Cardiac atrium fibroblast (primary cell): ENCODE results near the gene PCDHB2. TPM values are rescaled to one million over a fixed set of nuclear protein-coding genes. Genes with fewer than 3 reads are reported as not detected.

Source experiments
- total RNA-seq: library from RNA; depleted of rRNA; stranded (reverse); fragments of >200 nt; gene quantifications from 2 replicates; pipeline ENCODE4 v1.2.3, GENCODE V29; 2015

Gene PCDHB2
- total RNA-seq, result 0.90 and 1.3 TPM in 2 replicates

DNA sequence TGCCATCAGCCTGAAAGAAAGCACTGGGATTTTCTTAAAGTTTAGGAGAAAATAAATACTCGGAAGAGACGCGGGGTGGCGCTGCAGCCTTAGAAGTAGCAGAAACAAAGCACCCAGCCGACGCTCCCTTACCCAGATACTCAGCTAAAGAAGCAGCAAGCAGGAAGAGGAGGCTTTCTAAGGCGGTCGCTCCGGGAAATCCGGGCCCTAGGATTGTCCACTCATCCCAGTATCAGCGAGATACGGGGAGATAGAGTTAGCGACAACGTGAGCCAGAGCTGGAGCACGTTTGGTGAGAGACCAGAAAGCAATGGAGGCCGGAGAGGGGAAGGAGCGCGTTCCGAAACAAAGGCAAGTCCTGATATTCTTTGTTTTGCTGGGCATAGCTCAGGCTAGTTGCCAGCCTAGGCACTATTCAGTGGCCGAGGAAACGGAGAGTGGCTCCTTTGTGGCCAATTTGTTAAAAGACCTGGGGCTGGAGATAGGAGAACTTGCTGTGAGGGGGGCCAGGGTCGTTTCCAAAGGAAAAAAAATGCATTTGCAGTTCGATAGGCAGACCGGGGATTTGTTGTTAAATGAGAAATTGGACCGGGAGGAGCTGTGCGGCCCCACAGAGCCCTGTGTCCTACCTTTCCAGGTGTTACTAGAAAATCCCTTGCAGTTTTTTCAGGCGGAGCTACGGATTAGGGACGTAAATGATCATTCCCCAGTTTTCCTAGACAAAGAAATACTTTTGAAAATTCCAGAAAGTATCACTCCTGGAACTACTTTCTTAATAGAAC, at the start of gene PCDHB2:
Gene PCDHB2, plus strand, starts transcription at position 135 of the 782 bp plus-strand sequence. Its CDS starts 176 bp downstream, at position 311.

DNA sequence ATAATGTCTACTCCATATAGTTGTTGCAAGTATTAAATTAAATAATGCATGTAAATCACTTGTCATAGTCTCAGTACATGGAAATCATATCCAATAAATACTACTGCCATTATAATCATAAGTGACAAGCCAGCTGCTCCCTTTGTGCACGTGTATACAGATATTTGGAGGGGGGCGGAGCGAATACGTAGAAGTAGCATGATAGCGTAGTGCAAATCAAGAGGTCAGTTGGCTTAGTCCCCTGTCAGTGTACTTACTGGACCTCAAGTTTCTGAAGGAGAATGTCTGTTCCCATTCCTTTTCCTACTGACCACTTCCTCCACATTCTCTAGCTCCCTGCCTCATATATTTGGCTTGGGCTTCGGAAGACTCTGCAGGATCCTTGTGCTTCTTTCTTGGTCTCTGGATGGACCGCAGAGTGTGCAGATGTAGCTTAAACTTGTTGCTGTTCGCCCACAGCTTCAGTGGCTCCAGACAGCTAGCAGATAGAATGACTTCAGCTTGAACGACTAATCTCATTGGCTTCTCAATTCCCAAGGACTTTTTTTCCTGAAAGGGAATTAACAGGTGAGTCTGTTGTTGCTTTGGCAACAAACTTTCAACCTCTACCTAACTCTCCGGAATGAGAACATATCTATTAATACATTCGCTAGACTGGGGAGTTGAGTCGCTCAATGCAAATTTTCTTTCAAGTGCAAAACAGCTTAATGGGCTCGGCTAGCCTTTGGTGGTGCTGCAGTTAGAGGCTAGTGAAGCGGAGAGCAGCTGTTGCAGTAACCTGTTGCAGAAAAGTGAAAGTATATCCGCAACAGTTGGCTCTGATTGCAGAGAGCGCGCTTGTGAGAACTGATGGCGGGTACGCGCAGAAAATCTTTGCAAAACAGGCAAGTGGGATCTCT, 43.5 kb upstream of the PCDHB2 start, which contains the start of gene PCDHB1:
Gene PCDHB1, plus strand, starts transcription at position 753 of the 899 bp plus-strand sequence. Its CDS starts 97 bp downstream, at position 850.

DNA sequence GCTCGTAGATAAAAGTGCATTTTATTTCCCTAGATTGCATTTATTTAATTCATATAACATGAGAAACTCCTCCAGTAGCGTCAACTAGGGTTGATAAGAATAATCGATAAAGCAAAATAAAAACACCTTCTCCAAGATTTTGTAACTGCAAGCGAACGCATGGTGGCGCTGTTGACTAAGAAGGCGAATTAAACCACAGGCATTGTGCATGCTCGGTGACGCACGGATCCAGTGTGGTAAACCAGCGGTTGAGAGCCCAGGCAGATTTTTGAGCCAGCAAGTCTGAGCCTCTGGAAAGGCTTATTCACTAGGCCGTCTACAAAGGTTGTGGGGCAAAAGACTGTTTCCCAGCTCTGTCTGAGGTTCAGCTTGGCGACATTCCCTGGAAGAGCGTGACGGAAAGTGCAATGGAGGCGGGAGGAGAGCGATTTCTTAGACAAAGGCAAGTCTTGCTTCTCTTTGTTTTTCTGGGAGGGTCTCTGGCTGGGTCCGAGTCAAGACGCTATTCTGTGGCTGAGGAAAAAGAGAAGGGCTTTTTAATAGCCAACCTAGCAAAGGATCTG, 5.9 kb downstream of the PCDHB2 start, which contains the start of gene PCDHB3:
Gene PCDHB3, plus strand, starts transcription at position 231 of the 563 bp plus-strand sequence. Its CDS starts 177 bp downstream, at position 408.

DNA sequence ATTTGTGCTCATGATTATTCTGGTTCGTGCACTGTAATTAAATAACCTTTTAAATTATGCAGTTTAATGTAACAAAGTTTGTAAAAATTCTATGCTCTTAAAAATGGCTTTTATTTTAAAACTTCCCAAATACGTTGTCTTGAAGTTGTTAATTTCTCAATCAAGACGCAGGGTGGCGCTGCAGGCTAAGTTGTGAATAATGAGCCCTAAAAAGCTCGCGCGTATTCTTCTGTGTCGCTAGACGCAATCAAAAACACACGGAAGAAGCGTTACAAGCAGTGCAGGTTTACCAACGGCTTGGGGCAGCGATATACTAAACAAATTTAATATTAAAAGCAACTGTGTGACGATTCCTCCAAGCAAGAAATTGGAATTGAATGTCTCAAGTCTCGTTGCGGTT, 27.1 kb downstream of the PCDHB2 start, which contains the start of gene PCDHB4:
Gene PCDHB4, plus strand, starts transcription at position 256 of the 400 bp plus-strand sequence. CDS start 181 bp downstream, outside the sequence.

DNA sequence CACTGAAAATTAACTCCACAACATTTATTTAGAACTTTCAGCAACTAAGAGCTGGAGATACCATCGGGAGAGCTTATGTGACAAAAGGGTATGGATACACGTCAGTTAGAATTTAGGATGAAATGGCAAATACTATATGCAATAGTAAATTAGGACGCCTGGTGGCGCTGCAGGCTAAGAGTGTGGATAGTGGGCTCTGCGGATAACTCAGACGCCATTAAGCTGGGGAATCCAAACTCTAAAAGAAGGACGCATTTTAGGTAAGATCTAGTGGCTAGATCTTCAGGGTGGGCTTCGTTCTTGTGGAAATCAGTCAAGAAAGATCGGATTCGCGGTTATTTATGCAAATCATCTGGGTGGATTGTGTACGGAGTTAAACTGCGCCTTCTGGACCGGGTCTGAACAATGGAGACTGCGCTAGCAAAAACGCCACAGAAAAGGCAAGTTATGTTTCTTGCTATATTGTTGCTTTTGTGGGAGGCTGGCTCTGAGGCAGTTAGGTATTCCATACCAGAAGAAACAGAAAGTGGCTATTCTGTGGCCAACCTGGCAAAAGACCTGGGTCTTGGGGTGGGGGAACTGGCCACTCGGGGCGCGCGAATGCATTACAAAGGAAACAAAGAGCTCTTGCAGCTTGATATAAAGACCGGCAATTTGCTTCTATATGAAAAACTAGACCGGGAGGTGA, 40.8 kb downstream of the PCDHB2 start, which contains the start of gene PCDHB5:
Gene PCDHB5, plus strand, starts transcription at position 177 of the 688 bp plus-strand sequence. Its CDS starts 229 bp downstream, at position 406.

Other genes with a start within 250 kb of the PCDHB2 start
- under 0.01 TPM in 1 of 2 replicates, not detected in the other for gene PCDHA9, start 246.2 kb upstream of the PCDHB2 start, total RNA-seq
- gene PCDHA10, start 238.7 kb upstream of the PCDHB2 start, total RNA-seq, result not detected in 2 replicates
- gene PCDHA11, start 225.7 kb upstream of the PCDHB2 start, total RNA-seq, result not detected in 2 replicates
- under 0.01 and 0.16 TPM in 2 replicates for gene PCDHA12, start 219.3 kb upstream of the PCDHB2 start, total RNA-seq
- gene PCDHA13, start 212.5 kb upstream of the PCDHB2 start, total RNA-seq, result not detected in 2 replicates
- gene PCDHAC1, start 168.3 kb upstream of the PCDHB2 start, total RNA-seq, result not detected in 2 replicates
- under 0.01 and 0.49 TPM in 2 replicates for gene PCDHAC2, start 128.1 kb upstream of the PCDHB2 start, total RNA-seq
- not detected in 2 replicates for gene PCDHB1, start 43.2 kb upstream of the PCDHB2 start, total RNA-seq
- gene PCDHB3, start 5.9 kb downstream of the PCDHB2 start, total RNA-seq, result 0.16 TPM in 1 of 2 replicates, not detected in the other
- 0.18 and 0.97 TPM in 2 replicates for gene PCDHB4, start 27.2 kb downstream of the PCDHB2 start, total RNA-seq
- 1.3 and 4.5 TPM in 2 replicates for gene PCDHB5, start 40.6 kb downstream of the PCDHB2 start, total RNA-seq
- 0.49 TPM in 1 of 2 replicates, not detected in the other for gene PCDHB6, start 55.4 kb downstream of the PCDHB2 start, total RNA-seq
- gene PCDHB7, start 78.0 kb downstream of the PCDHB2 start, total RNA-seq, result 0.16 and 1.1 TPM in 2 replicates
- 0.49 TPM in 1 of 2 replicates, not detected in the other for gene PCDHB8, start 83.2 kb downstream of the PCDHB2 start, total RNA-seq
- gene PCDHB16, start 87.8 kb downstream of the PCDHB2 start, total RNA-seq, result 0.54 TPM in 1 of 2 replicates, not detected in the other
- under 0.01 TPM in 1 of 2 replicates, not detected in the other for gene PCDHB9, start 92.5 kb downstream of the PCDHB2 start, total RNA-seq
- 0.16 and 0.18 TPM in 2 replicates for gene PCDHB10, start 97.7 kb downstream of the PCDHB2 start, total RNA-seq
- 0.18 and 0.65 TPM in 2 replicates for gene PCDHB11, start 105.0 kb downstream of the PCDHB2 start, total RNA-seq
- 0.16 and 0.72 TPM in 2 replicates for gene PCDHB12, start 114.1 kb downstream of the PCDHB2 start, total RNA-seq
- gene PCDHB13, start 119.3 kb downstream of the PCDHB2 start, total RNA-seq, result 0.16 and 0.90 TPM in 2 replicates
- gene PCDHB14, start 128.7 kb downstream of the PCDHB2 start, total RNA-seq, result 0.54 and 1.5 TPM in 2 replicates
- gene PCDHB15, start 150.8 kb downstream of the PCDHB2 start, total RNA-seq, result 1.8 TPM in 2 replicates
- not detected in 2 replicates for gene SLC25A2, start 209.4 kb downstream of the PCDHB2 start, total RNA-seq
- 36.6 and 51.5 TPM in 2 replicates for gene TAF7, start 226.2 kb downstream of the PCDHB2 start, total RNA-seq
- gene PCDHGA1, start 235.9 kb downstream of the PCDHB2 start, total RNA-seq, result 0.54 and 0.65 TPM in 2 replicates
- gene PCDHGA2, start 244.1 kb downstream of the PCDHB2 start, total RNA-seq, result 2.5 and 5.8 TPM in 2 replicates
- gene PCDHGA3, start 249.2 kb downstream of the PCDHB2 start, total RNA-seq, result 2.0 and 2.9 TPM in 2 replicates